K562 (cell line): ENCODE results near the gene VSIG10L. TPM values are rescaled to one million over a fixed set of nuclear protein-coding genes. Genes with fewer than 3 reads are reported as not detected.

Experiments
- ARID2 ChIP-seq: fragments of 450-650 bp; IDR thresholded peaks from 2 replicates; pipeline ENCODE4 v1.6.1; 2017; ENCODE audit warnings: antibody characterized with exemption, mild to moderate bottlenecking
- CEBPB ChIP-seq: fragments of 450-650 bp; IDR thresholded peaks from 2 replicates; pipeline ENCODE4 v1.6.1; 2016; ENCODE audit warnings: missing genetic modification characterization, missing compliant biosample characterization
- ELF1 ChIP-seq: fragments of 200-800 bp; sonication (Bioruptor generic); IDR thresholded peaks from 2 replicates; pipeline ENCODE4 v1.6.1; 2016; ENCODE audit warnings: missing genetic modification characterization, missing compliant biosample characterization
- HEY1 ChIP-seq: fragments of 250-450 bp; sonication (Bioruptor Pico); IDR thresholded peaks from 2 replicates; pipeline ENCODE4 v1.5.0; 2020; ENCODE audit warnings: mild to moderate bottlenecking, moderate library complexity, borderline replicate concordance
- NFRKB ChIP-seq: fragments of 450-650 bp; IDR thresholded peaks from 2 replicates; pipeline ENCODE4 v1.6.1; 2016; ENCODE audit warnings: low read depth
- NRF1 ChIP-seq, 2 experiments: fragments of 450-650 bp; IDR thresholded peaks in 1 of 2; conservative IDR thresholded peaks in 1 of 2; 2 replicates each; pipeline ENCODE4 v1.6.1; 2014; ENCODE audit warnings: mild to moderate bottlenecking in 2 of 2
- PHF20 ChIP-seq: fragments of 450-650 bp; IDR thresholded peaks from 2 replicates; pipeline ENCODE4 v1.6.1; 2018; ENCODE audit not compliant: partially characterized antibody
- POLR3A ChIP-seq: IDR thresholded peaks from 2 replicates; pipeline ENCODE4 v1.6.1; 2011; ENCODE audit warnings: borderline replicate concordance, mild to moderate bottlenecking, moderate library complexity; ENCODE audit not compliant: insufficient read length, insufficient read depth; ENCODE audit errors: extremely low read depth
- RREB1 ChIP-seq: fragments of 250-450 bp; sonication (Bioruptor Pico); IDR thresholded peaks from 2 replicates; pipeline ENCODE4 v1.4.0; 2020
- TRIM28 ChIP-seq: fragments of 450-650 bp; IDR thresholded peaks from 2 replicates; pipeline ENCODE4 v1.6.1; 2017
- ZNF507 ChIP-seq: conservative IDR thresholded peaks from 2 replicates; pipeline ENCODE4 v1.6.1; 2017; ENCODE audit warnings: missing genetic modification characterization, missing compliant biosample characterization
- ZNF57 ChIP-seq: fragments of 450-650 bp; formaldehyde crosslinking; IDR thresholded peaks from 2 replicates; pipeline ENCODE4 v1.4.0; 2020; ENCODE audit warnings: mild to moderate bottlenecking, moderate library complexity
- ZNF584 ChIP-seq: fragments of 200-800 bp; sonication (Bioruptor generic); IDR thresholded peaks from 2 replicates; pipeline ENCODE4 v1.6.1; 2016; ENCODE audit warnings: low read depth, mild to moderate bottlenecking, missing genetic modification characterization, missing compliant biosample characterization
- ZNF592 ChIP-seq: fragments of 450-650 bp; IDR thresholded peaks from 2 replicates; pipeline ENCODE4 v1.6.1; 2017; ENCODE audit warnings: antibody characterized with exemption, mild to moderate bottlenecking
- polyA plus RNA-seq, 8 experiments: library from polyadenylated mRNA; depleted of rRNA in 4 of 8; stranded (reverse) in 5 of 8; unstranded in 3 of 8; fragments of >200 nt; fragmentation: Nextera tagmentation in 2 of 8; fragmentation: Illumina TruSeq in 1 of 8; extraction: Ambion mirVana in 2 of 8; extraction: Trizol in 1 of 8; gene quantifications; 2 replicates each; pipeline versions ENCODE4 v1.2.1 to v1.2.3, GENCODE V29; 2011 to 2014; ENCODE audit warnings: inconsistent platforms in 1 of 8, missing spikeins in 1 of 8
- total RNA-seq, 7 experiments: library from RNA; depleted of rRNA in 6 of 7; stranded (reverse); fragments of >200 nt in 6 of 7; fragmentation: Illumina TruSeq in 2 of 7; extraction: Trizol in 2 of 7; gene quantifications; 2 replicates each; pipeline versions ENCODE4 v1.2.1 to v1.2.3, GENCODE V29; 2011 to 2021; ENCODE audit warnings: low replicate concordance in 1 of 7

The VSIG10L gene
- total and polyA plus RNA-seq, 9 of the 15 experiments (the other 6 are each of a cell fraction or from before 2014, with no cell fraction given) = 1.1 to 7.6 (median 2.2) TPM

GRCh38 chr19:51338563-51339312, 3.2 kb downstream of the VSIG10L start (continued):
- no peak; the same call in 1 of the 2 replicates for TF ChIP-seq ELF1 (tag)
- TF ChIP-seq ZNF57 = no peak
- no peak for TF ChIP-seq TRIM28
- peak; percentile 65; the same call in 1 of the 2 replicates for TF ChIP-seq ZNF592
- TF ChIP-seq CEBPB = peak; percentile 0; the same call in 1 of the 2 replicates
- TF ChIP-seq NFRKB = peak; percentile 26; the same call in 1 of the 2 replicates
- TF ChIP-seq RREB1 = no peak
- TF ChIP-seq ARID2 = peak; percentile 64
- no peak for TF ChIP-seq NRF1 (conservative IDR thresholded peaks at IDR 0.05 in 1 of 2, IDR thresholded peaks at IDR 0.05 in 1 of 2)
- no peak for TF ChIP-seq POLR3A
- no peak for TF ChIP-seq HEY1
- TF ChIP-seq ZNF507 (tag) = no peak
- no peak for TF ChIP-seq PHF20
- no peak for TF ChIP-seq ZNF584
